Measurements from ENCODE around the gene RNASE13.

DNA sequence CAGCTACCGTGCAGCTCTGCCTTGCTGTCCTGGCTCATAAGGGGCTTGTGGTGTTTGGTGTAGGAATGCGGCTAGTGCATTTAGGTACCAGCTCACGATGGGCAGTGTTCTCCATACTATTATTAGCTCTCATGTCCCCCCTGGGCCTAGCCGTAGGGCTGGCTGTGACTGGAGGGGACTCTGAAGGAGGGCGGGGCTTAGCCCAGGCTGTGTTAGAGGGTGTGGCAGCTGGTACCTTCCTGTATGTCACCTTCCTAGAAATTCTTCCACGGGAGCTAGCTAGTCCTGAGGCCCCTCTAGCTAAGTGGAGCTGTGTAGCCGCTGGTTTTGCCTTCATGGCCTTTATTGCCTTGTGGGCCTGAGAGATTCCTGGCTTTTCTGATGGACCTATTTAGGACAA, 33.4 kb downstream of the RNASE13 start:
- TF ChIP-seq POLR2A (IDR thresholded peaks at IDR 0.05; ENCODE audit: low read depth, low read length) (no peak), TAF1 (IDR thresholded peaks at IDR 0.05; ENCODE audit: low read depth, low read length) (no peak), POU2F2 (IDR thresholded peaks at IDR 0.05; ENCODE audit: low read depth, low read length) (no peak), SPI1 (IDR thresholded peaks at IDR 0.05; ENCODE audit: low read depth, low read length) (no peak)
